ENCODE results near the gene TTC7B. TPM values are rescaled to one million over a fixed set of nuclear protein-coding genes. Genes with fewer than 3 reads are reported as not detected.

Gene TTC7B
- total RNA-seq, 1 donor from 2014 or later, result 83.1 TPM

GRCh38 chr14:90714811-90715210 is 101.4 kb downstream of the TTC7B start:
- DNase-seq, result no peak
- no peaks in the 10 kb centered on the region for H3K4me1 Mint-ChIP-seq (ENCODE audit: low read depth, unreplicated experiment)
- H3K27ac Mint-ChIP-seq (ENCODE audit: unreplicated experiment), result no peak overlapping the region
- H3K27me3 Mint-ChIP-seq (ENCODE audit: unreplicated experiment), result no peaks in the 10 kb centered on the region
- no peak overlapping the region for H3K4me3 Mint-ChIP-seq (ENCODE audit: unreplicated experiment)
- no peak for TF ChIP-seq CTCF (IDR thresholded peaks at IDR 0.05; ENCODE audit: partially characterized antibody, unreplicated experiment)
- H3K36me3 Mint-ChIP-seq (ENCODE audit: unreplicated experiment), result peaks cover 8% of the 10 kb centered on the region
- no peaks in the 10 kb centered on the region for H3K9me3 Mint-ChIP-seq (ENCODE audit: unreplicated experiment)

GRCh38 chr14:90704738-90705392 is 111.4 kb downstream of the TTC7B start:
- H3K9me3 Mint-ChIP-seq (ENCODE audit: unreplicated experiment), result peaks cover 3% of the 10 kb centered on the region
- H3K27ac Mint-ChIP-seq (ENCODE audit: unreplicated experiment), result no peak overlapping the region
- peaks cover 5% of the 10 kb centered on the region for H3K36me3 Mint-ChIP-seq (ENCODE audit: unreplicated experiment)
- peaks cover 40% of the 10 kb centered on the region for H3K4me1 Mint-ChIP-seq (ENCODE audit: low read depth, unreplicated experiment)
- no peaks in the 10 kb centered on the region for H3K27me3 Mint-ChIP-seq (ENCODE audit: unreplicated experiment)
- no peak for DNase-seq
- no peak overlapping the region for H3K4me3 Mint-ChIP-seq (ENCODE audit: unreplicated experiment)
- no peak for TF ChIP-seq CTCF (IDR thresholded peaks at IDR 0.05; ENCODE audit: partially characterized antibody, unreplicated experiment)

GRCh38 chr14:90703841-90704737 is 112.1 kb downstream of the TTC7B start:
- Mint-ChIP-seq H3K27ac (ENCODE audit: unreplicated experiment) (peak overlapping the region; percentile 84), H3K4me3 (ENCODE audit: unreplicated experiment) (peak overlapping the region; percentile 12), H3K27me3 (ENCODE audit: unreplicated experiment) (no peaks in the 10 kb centered on the region)

GRCh38 chr14:90700933-90701776 is 115.1 kb downstream of the TTC7B start:
- no peak overlapping the region for H3K4me3 Mint-ChIP-seq (ENCODE audit: unreplicated experiment)
- H3K36me3 Mint-ChIP-seq (ENCODE audit: unreplicated experiment), result peaks cover 5% of the 10 kb centered on the region
- peaks cover 7% of the 10 kb centered on the region for H3K9me3 Mint-ChIP-seq (ENCODE audit: unreplicated experiment)
- no peak for DNase-seq
- H3K27ac Mint-ChIP-seq (ENCODE audit: unreplicated experiment), result no peak overlapping the region
- no peaks in the 10 kb centered on the region for H3K27me3 Mint-ChIP-seq (ENCODE audit: unreplicated experiment)
- no peak for TF ChIP-seq CTCF (IDR thresholded peaks at IDR 0.05; ENCODE audit: partially characterized antibody, unreplicated experiment)
- peaks cover 72% of the 10 kb centered on the region for H3K4me1 Mint-ChIP-seq (ENCODE audit: low read depth, unreplicated experiment)

More at GRCh38 chr14:90703841-90704737, 112.1 kb downstream of the TTC7B start:
- Mint-ChIP-seq H3K9me3 (ENCODE audit: unreplicated experiment) (peaks cover 6% of the 10 kb centered on the region), H3K36me3 (ENCODE audit: unreplicated experiment) (peaks cover 5% of the 10 kb centered on the region), H3K4me1 (ENCODE audit: low read depth, unreplicated experiment) (peaks cover 47% of the 10 kb centered on the region)
- no peak for TF ChIP-seq CTCF (IDR thresholded peaks at IDR 0.05; ENCODE audit: partially characterized antibody, unreplicated experiment)
- DNase-seq, result no peak
